ENCODE measurements around the gene RIPK4.

GRCh38 chr21:41755258-41755933 lies 11.5 kb downstream of the RIPK4 start:
- TF ChIP-seq CTCF (IDR thresholded peaks at IDR 0.05; ENCODE audit: low read depth, low read length, missing input control) (no peak), TAF1 (conservative IDR thresholded peaks at IDR 0.05) (no peak)
